ENCODE data around the gene LRRC55.

Gene LRRC55

GRCh38 chr11:57153448-57153847, 28.3 kb upstream of the LRRC55 start:
- DNase-seq (ENCODE audit: low read depth) = no peak
- TF ChIP-seq, protein P1, sequence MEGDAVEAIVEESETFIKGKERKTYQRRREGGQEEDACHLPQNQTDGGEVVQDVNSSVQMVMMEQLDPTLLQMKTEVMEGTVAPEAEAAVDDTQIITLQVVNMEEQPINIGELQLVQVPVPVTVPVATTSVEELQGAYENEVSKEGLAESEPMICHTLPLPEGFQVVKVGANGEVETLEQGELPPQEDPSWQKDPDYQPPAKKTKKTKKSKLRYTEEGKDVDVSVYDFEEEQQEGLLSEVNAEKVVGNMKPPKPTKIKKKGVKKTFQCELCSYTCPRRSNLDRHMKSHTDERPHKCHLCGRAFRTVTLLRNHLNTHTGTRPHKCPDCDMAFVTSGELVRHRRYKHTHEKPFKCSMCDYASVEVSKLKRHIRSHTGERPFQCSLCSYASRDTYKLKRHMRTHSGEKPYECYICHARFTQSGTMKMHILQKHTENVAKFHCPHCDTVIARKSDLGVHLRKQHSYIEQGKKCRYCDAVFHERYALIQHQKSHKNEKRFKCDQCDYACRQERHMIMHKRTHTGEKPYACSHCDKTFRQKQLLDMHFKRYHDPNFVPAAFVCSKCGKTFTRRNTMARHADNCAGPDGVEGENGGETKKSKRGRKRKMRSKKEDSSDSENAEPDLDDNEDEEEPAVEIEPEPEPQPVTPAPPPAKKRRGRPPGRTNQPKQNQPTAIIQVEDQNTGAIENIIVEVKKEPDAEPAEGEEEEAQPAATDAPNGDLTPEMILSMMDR (conservative IDR thresholded peaks at IDR 0.05; ENCODE audit: control insufficient read depth, insufficient read depth, low read depth, low read length) = no peak
- no peak overlapping the region for H3K4me3 ChIP-seq (ENCODE audit: control insufficient read depth, low read depth, low read length)

GRCh38 chr11:57154739-57155138, 27.0 kb upstream of the LRRC55 start:
- TF ChIP-seq, protein P1 (conservative IDR thresholded peaks at IDR 0.05; ENCODE audit: control insufficient read depth, insufficient read depth, low read depth, low read length) = no peak
- no peak overlapping the region for H3K4me3 ChIP-seq (ENCODE audit: control insufficient read depth, low read depth, low read length)
- DNase-seq (ENCODE audit: low read depth) = peak; percentile 7

- TF ChIP-seq, protein P1 (conservative IDR thresholded peaks at IDR 0.05; ENCODE audit: control insufficient read depth, insufficient read depth, low read depth, low read length) = no peak
- H3K4me3 ChIP-seq (ENCODE audit: control insufficient read depth, low read depth, low read length) = no peak overlapping the region
- DNase-seq (ENCODE audit: low read depth) = no peak
Observed at GRCh38 chr11:57155400-57155799, 26.4 kb upstream of the LRRC55 start.

DNA sequence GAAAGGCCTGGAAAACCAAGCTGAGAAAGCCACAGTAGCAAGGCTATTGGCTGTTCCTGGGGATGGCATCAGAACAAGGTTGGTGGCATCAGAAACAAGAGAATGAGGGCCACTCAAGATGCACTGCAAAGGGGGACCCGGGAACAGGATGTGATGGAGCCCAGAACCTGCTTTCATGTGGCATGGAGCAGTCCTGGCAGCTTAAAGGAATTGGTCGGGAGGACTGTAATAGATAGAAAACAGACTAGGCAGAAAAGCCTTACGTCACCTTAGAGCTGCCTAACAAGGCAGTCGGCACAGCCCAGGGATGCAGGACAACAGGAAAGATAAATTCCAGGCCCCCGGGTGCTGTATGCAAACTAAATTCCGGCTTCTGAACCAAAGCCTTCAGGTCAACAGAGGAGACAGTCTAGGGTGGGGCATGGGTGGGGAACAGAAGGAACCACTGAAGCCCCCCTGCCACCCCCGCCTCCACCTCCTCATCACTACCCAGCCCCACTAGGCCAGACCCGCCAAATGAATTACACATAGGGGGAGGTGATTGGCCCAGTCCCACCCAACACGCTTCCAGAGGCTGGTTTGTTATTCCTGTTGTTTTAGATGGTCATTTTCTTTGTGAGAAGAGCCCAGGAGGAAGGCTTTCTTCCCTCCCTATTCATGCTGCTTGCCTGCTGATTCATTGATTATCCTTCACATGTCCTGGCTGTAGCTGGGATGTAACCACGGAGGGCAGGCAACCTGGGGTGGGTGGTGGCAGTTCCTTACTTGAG, 25.7 kb upstream of the LRRC55 start:
- no peak overlapping the region for H3K4me3 ChIP-seq (ENCODE audit: control insufficient read depth, low read depth, low read length)
- TF ChIP-seq, protein P1 (conservative IDR thresholded peaks at IDR 0.05; ENCODE audit: control insufficient read depth, insufficient read depth, low read depth, low read length) = no peak
- no peak for DNase-seq (ENCODE audit: low read depth)

DNA sequence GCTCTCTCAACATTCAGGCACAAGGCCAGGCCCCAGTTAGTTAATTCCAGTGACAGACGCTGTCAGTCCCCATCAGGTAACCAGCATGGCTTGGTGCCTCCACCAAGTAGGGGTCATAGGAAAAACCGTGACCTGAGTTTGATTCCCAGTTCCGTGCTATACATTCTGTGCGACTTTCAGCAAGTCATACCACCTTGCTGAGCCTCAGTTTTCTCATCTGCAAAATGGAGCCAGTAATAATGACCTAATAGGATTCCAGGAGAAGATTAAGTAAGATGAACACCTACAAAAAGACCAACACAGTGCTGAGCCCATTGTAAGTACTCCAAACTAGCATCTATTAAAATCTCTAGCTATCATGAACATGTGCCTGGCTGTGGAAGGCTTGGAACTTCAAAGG, 24.8 kb upstream of the LRRC55 start:
- no peak overlapping the region for H3K4me3 ChIP-seq (ENCODE audit: control insufficient read depth, low read depth, low read length)
- DNase-seq (ENCODE audit: low read depth) = no peak
- TF ChIP-seq, protein P1 (conservative IDR thresholded peaks at IDR 0.05; ENCODE audit: control insufficient read depth, insufficient read depth, low read depth, low read length) = no peak

- DNase-seq (ENCODE audit: low read depth) = no peak
- H3K4me3 ChIP-seq (ENCODE audit: control insufficient read depth, low read depth, low read length) = no peak overlapping the region
- TF ChIP-seq, protein P1 (conservative IDR thresholded peaks at IDR 0.05; ENCODE audit: control insufficient read depth, insufficient read depth, low read depth, low read length) = no peak
Observed at GRCh38 chr11:57157624-57158023, 24.1 kb upstream of the LRRC55 start.

Data from fibroblast of mammary gland (primary cell).